Epithelial cell of proximal tubule (primary cell): ENCODE results near the gene PDF. TPM values are rescaled to one million over a fixed set of nuclear protein-coding genes. Genes with fewer than 3 reads are reported as not detected.

ENCODE experiments used
- DNase-seq: peaks from one replicate; pipeline ENCODE4 v3.0.0-alpha.2; 2011; ENCODE audit warnings: low read depth
- H3K4me3 ChIP-seq: 2 replicates; pipeline ENCODE4 v1.5.1; 2011; ENCODE audit warnings: low read depth, mild to moderate bottlenecking, low read length
- CTCF ChIP-seq: conservative IDR thresholded peaks from 2 replicates; pipeline ENCODE4 v1.5.1; 2012; ENCODE audit warnings: low read depth, mild to moderate bottlenecking, low read length
- total RNA-seq: library from RNA; depleted of rRNA; stranded (reverse); fragments of >200 nt; gene quantifications from 2 replicates; pipeline ENCODE4 v1.2.3, GENCODE V29; 2015

The PDF gene
- total RNA-seq, 1 donor from 2014 or later: 23.8 TPM

GRCh38 chr16:69318177-69318910 lies 12.0 kb downstream of the PDF start:
- no peak overlapping the region for H3K4me3 ChIP-seq
- DNase-seq: no peak
- no peak for TF ChIP-seq CTCF

- H3K4me3 ChIP-seq: no peak overlapping the region
- no peak for DNase-seq
- TF ChIP-seq CTCF: no peak
These were observed 13.8 kb downstream of the PDF start for GRCh38 chr16:69316595-69317034.

- H3K4me3 ChIP-seq: no peak overlapping the region
- DNase-seq: no peak
- no peak for TF ChIP-seq CTCF
These were observed 14.7 kb downstream of the PDF start for GRCh38 chr16:69315486-69316311.

- TF ChIP-seq CTCF: no peak
- H3K4me3 ChIP-seq: no peak overlapping the region
- no peak for DNase-seq
These were observed 15.9 kb downstream of the PDF start for GRCh38 chr16:69314534-69314933.

GRCh38 chr16:69313469-69313868 lies 16.9 kb downstream of the PDF start:
- no peak overlapping the region for H3K4me3 ChIP-seq
- no peak for TF ChIP-seq CTCF
- no peak for DNase-seq

- no peak for TF ChIP-seq CTCF
- DNase-seq: no peak
- peak overlapping the region; percentile 96 for H3K4me3 ChIP-seq
These were observed 18.6 kb downstream of the PDF start for GRCh38 chr16:69311533-69312387.
